HepG2 (cell line): ENCODE results near the gene CRLF1. TPM values are rescaled to one million over a fixed set of nuclear protein-coding genes. Genes with fewer than 3 reads are reported as not detected.
A peak's percentile ranks its signal among the peaks of the same experiment; 100 is the strongest.

ENCODE experiments used
- ATAC-seq: fragments of 200-7000 bp; cut with Tn5 transposase; 3 replicates; pipeline ENCODE4 v1.9.1; 2020; ENCODE audit warnings: mild to moderate bottlenecking, moderate library complexity
- BruUV-seq: library from RNA; stranded (reverse); fragments of 400-500 nt; replicated peaks from 2 replicates; lab custom pipeline; 2021; lab: Mats Ljungman, UMichigan
- CTCF ChIA-PET: fragments of 300-600 bp; formaldehyde crosslinking; extraction: SDS; loops from one replicate; lab custom pipeline; 2021; ENCODE audit warnings: low total read pairs, inconsistent platforms, low intra/inter-chr PET ratio; lab: Yijun Ruan, JAX
- POLR2A ChIA-PET: fragments of 350-600 bp; sonication (Branson Sonifier 250); formaldehyde crosslinking; loops from one replicate; lab custom pipeline; 2020; ENCODE audit warnings: antibody characterized with exemption, inconsistent platforms; lab: Yijun Ruan, JAX
- DNase-seq: peaks from one replicate; pipeline ENCODE4 v3.0.0-alpha.2; 2015; ENCODE audit warnings: low spot score
- FAIRE-seq: peaks from 3 replicates; lab custom pipeline; 2011; peaks lifted over from hg19 to GRCh38; lab: Jason Lieb, UNC
- H2AFZ ChIP-seq: one replicate; pipeline ENCODE4 v1.6.1; 2011; ENCODE audit warnings: low read length, inconsistent platforms
- H3K27ac ChIP-seq: fragments of 300-600 bp; 3 replicates; pipeline ENCODE4 v1.8.0; 2011; ENCODE audit warnings: mixed run types, mild to moderate bottlenecking, mixed read lengths, low read length, inconsistent platforms; ENCODE audit not compliant: insufficient read depth; ENCODE audit errors: extremely low read length
- H3K27me3 ChIP-seq, 2 experiments: fragments of 200-600 bp in 1 of 2; 2 replicates in 1 of 2; 3 replicates in 1 of 2; pipeline versions ENCODE4 v1.6.0 to v1.8.0; 2011; ENCODE audit warnings: low read length in 2 of 2, mild to moderate bottlenecking in 2 of 2, moderate library complexity in 2 of 2, inconsistent platforms in 1 of 2; ENCODE audit not compliant: insufficient read depth in 2 of 2, control insufficient read depth in 1 of 2
- H3K36me3 ChIP-seq, 2 experiments: fragments of 200-600 bp in 1 of 2; replicated peaks in 1 of 2; 2 replicates in 1 of 2; 3 replicates in 1 of 2; pipeline versions ENCODE4 v1.5.1 to v1.8.0; 2011; ENCODE audit warnings: low read length in 2 of 2, inconsistent platforms in 1 of 2; ENCODE audit not compliant: insufficient read depth in 2 of 2, control insufficient read depth in 1 of 2
- H3K4me1 ChIP-seq: 2 replicates; pipeline ENCODE4 v1.5.1; 2012; ENCODE audit warnings: low read length, inconsistent platforms; ENCODE audit not compliant: insufficient read depth
- H3K4me2 ChIP-seq: 2 replicates; pipeline ENCODE4 v1.6.0; 2011; ENCODE audit warnings: low read depth, low read length, inconsistent platforms
- H3K4me3 ChIP-seq, 3 experiments: fragments of 200-600 bp in 1 of 3; sonication (generic), shearing (Covaris generic) in 1 of 3; replicated peaks in 1 of 3; 2 replicates each; pipeline ENCODE4 v1.5.1; 2011 to 2016; ENCODE audit warnings: low read length in 3 of 3, inconsistent platforms in 2 of 3, low read depth in 2 of 3, mild to moderate bottlenecking in 2 of 3, control low read depth in 1 of 3, mixed read lengths in 1 of 3; ENCODE audit not compliant: insufficient read depth in 1 of 3
- H3K79me2 ChIP-seq: one replicate; pipeline ENCODE4 v1.6.1; 2011; ENCODE audit warnings: low read length, inconsistent platforms; ENCODE audit not compliant: insufficient read depth
- H3K9ac ChIP-seq: 2 replicates; pipeline ENCODE4 v1.6.0; 2011; ENCODE audit warnings: mild to moderate bottlenecking, low read depth, low read length, inconsistent platforms; ENCODE audit not compliant: insufficient read depth
- H3K9me3 ChIP-seq: 2 replicates; pipeline ENCODE4 v1.5.1; 2012; ENCODE audit warnings: mild to moderate bottlenecking, low read length
- H4K20me1 ChIP-seq: 2 replicates; pipeline ENCODE4 v1.6.0; 2011; ENCODE audit warnings: inconsistent platforms, mild to moderate bottlenecking, low read length, moderate library complexity; ENCODE audit not compliant: insufficient read depth
- ARNT ChIP-seq: fragments of 450-650 bp; IDR thresholded peaks from 2 replicates; pipeline ENCODE4 v1.6.1; 2017
- ARNT2 ChIP-seq: sonication (generic); formaldehyde crosslinking; IDR thresholded peaks from 2 replicates; pipeline ENCODE4 v1.8.0; 2022; ENCODE audit warnings: mild to moderate bottlenecking, low read depth, missing genetic modification reagents, moderate library complexity
- CTCF ChIP-seq: sonication (generic); formaldehyde crosslinking; IDR thresholded peaks from 2 replicates; pipeline ENCODE4 v1.5.0; 2020; ENCODE audit warnings: mild to moderate bottlenecking, missing genetic modification reagents, moderate library complexity
- ELF3 ChIP-seq: IDR thresholded peaks from 2 replicates; pipeline ENCODE4 v1.6.1; 2016; ENCODE audit warnings: missing genetic modification reagents, missing compliant biosample characterization
- HES4 ChIP-seq: sonication (generic); formaldehyde crosslinking; IDR thresholded peaks from 2 replicates; pipeline ENCODE4 v1.9.0; 2021; ENCODE audit warnings: mild to moderate bottlenecking, missing genetic modification reagents, borderline replicate concordance
- LBX2 ChIP-seq: sonication (generic); formaldehyde crosslinking; IDR thresholded peaks from 2 replicates; pipeline ENCODE4 v1.5.0; 2020; ENCODE audit warnings: missing genetic modification reagents, mild to moderate bottlenecking, borderline replicate concordance
- MXI1 ChIP-seq: IDR thresholded peaks from 3 replicates; pipeline ENCODE4 v1.6.1; 2012; ENCODE audit warnings: low read depth, low read length, inconsistent platforms, borderline replicate concordance
- RELA ChIP-seq: sonication (generic); formaldehyde crosslinking; IDR thresholded peaks from 2 replicates; pipeline ENCODE4 v1.4.0; 2020; ENCODE audit warnings: missing genetic modification reagents
- SP140L ChIP-seq: sonication (generic); formaldehyde crosslinking; IDR thresholded peaks from 2 replicates; pipeline ENCODE4 v1.4.0; 2020; ENCODE audit warnings: missing genetic modification reagents, borderline replicate concordance
- STAG1 ChIP-seq: sonication (generic); formaldehyde crosslinking; IDR thresholded peaks from 2 replicates; pipeline ENCODE4 v1.4.0; 2020; ENCODE audit warnings: missing genetic modification reagents
- TEAD3 ChIP-seq: optimal IDR thresholded peaks from 2 replicates; pipeline ENCODE3; 2016; ENCODE audit warnings: borderline replicate concordance
- ZNF607 ChIP-seq: sonication (generic); formaldehyde crosslinking; IDR thresholded peaks from 2 replicates; pipeline ENCODE4 v1.5.1; 2020; ENCODE audit warnings: missing genetic modification reagents, mild to moderate bottlenecking, borderline replicate concordance
- WGBS: methylation state at CpG from one replicate; pipeline ENCODE4 v1.1.6; 2017; ENCODE audit warnings: low lambda C conversion rate; 5-methylcytosine and 5-hydroxymethylcytosine counted together
- in situ Hi-C: cut with HindIII; loops from 2 replicates; pipeline ENCODE4 v1.10.0; 2017; ENCODE audit warnings: low pct_unique_long_range_greater_than_20kb; ENCODE audit not compliant: extremely low pct_ligation_motif_present
- intact Hi-C: fragments of 100-400 bp; cut with micrococcal nuclease; formaldehyde crosslinking; loops from one replicate; pipeline ENCODE4 v1.10.0; 2022; ENCODE audit not compliant: unreplicated experiment
- polyA plus RNA-seq, 8 experiments: library from polyadenylated mRNA; depleted of rRNA in 3 of 8; stranded (reverse) in 7 of 8; unstranded in 1 of 8; fragments of >200 nt; fragmentation: Illumina TruSeq in 4 of 8; extraction: Trizol in 4 of 8; gene quantifications; 2 replicates each; pipeline versions ENCODE4 v1.2.1 to v1.2.3, GENCODE V29; 2011 to 2016; ENCODE audit warnings: low read depth in 4 of 8, missing spikeins in 1 of 8, mixed read lengths in 1 of 8; ENCODE audit not compliant: insufficient read depth in 1 of 8
- total RNA-seq, 5 experiments: library from RNA; depleted of rRNA; stranded (reverse); fragments of >200 nt; fragmentation: Illumina TruSeq; extraction: Trizol; gene quantifications; 2 replicates each; pipeline ENCODE4 v1.2.3, GENCODE V29; 2016; ENCODE audit warnings: low read depth in 1 of 5

Gene CRLF1
- total and polyA plus RNA-seq, 2 of the 13 experiments (the other 11 are each of a cell fraction or from before 2014, with no cell fraction given), result 217 to 296 TPM

GRCh38 chr19:18644196-18645034 is 37.8 kb upstream of the CRLF1 start:
- no peak for DNase-seq
- TF ChIP-seq STAG1 (CRISPR knock-in tag) (peak; percentile 55), CTCF (CRISPR knock-in tag) (peak; percentile 57), RELA (no peak), ELF3 (peak; percentile 45; the same call in 1 of the 2 replicates)
- TF ChIP-seq, all 625 proteins: peak for 3
- Histone ChIP-seq H2AFZ (no peak overlapping the region), H3K27ac (no peak overlapping the region), H3K4me2 (no peak overlapping the region), H3K27me3 (no peaks in the 10 kb centered on the region), H3K4me1 (peaks cover 10% of the 10 kb centered on the region; the same call in 1 of the 2 replicates), H3K9ac (no peak overlapping the region), H3K79me2 (peaks cover 12% of the 10 kb centered on the region), H3K4me3 (no peak overlapping the region), H4K20me1 (no peaks in the 10 kb centered on the region), H3K36me3 (no peaks in the 10 kb centered on the region; a peak in 1 of 5 replicates), H3K9me3 (no peaks in the 10 kb centered on the region)
- no TSS peak for BruUV-seq
- 80% methylated on average over 15 of the region's 15 CpGs for WGBS
- intact Hi-C loops (no loop called here), in situ Hi-C loops (no loop called here)
- ATAC-seq, result peak; percentile 42; the same call in 1 of the 3 replicates
- POLR2A ChIA-PET, result no interaction called here
- CTCF ChIA-PET, result no interaction called here
- no peak for FAIRE-seq

GRCh38 chr19:18639706-18640243 is 33.2 kb upstream of the CRLF1 start:
- TF ChIP-seq ARNT (no peak), LBX2 (CRISPR knock-in tag) (no peak), HES4 (no peak), SP140L (CRISPR knock-in tag) (no peak), TEAD3 (CRISPR knock-in tag) (no peak), MXI1 (no peak), ZNF607 (CRISPR knock-in tag) (no peak), ARNT2 (CRISPR knock-in tag) (no peak)
- H3K9ac ChIP-seq, result no peak overlapping the region
- no peak overlapping the region for H3K4me2 ChIP-seq
- no peak for DNase-seq
- no peaks in the 10 kb centered on the region for H4K20me1 ChIP-seq
- no peak overlapping the region for H3K27ac ChIP-seq
- CTCF ChIA-PET, result no interaction called here
- H2AFZ ChIP-seq, result no peak overlapping the region
- no peaks in the 10 kb centered on the region for H3K9me3 ChIP-seq
- H3K4me1 ChIP-seq, result peaks cover 34% of the 10 kb centered on the region
- no peak for FAIRE-seq
- no peaks in the 10 kb centered on the region; a peak in 1 of 5 replicates for H3K27me3 ChIP-seq
- H3K36me3 ChIP-seq, result no peaks in the 10 kb centered on the region
- no TSS peak for BruUV-seq
- in situ Hi-C loops (no loop called here), intact Hi-C loops (no loop called here)
- POLR2A ChIA-PET, result no interaction called here
- WGBS, result 90% methylated on average over 8 of the region's 8 CpGs
- peaks cover 15% of the 10 kb centered on the region for H3K79me2 ChIP-seq
- H3K4me3 ChIP-seq, result no peak overlapping the region
- no peak for ATAC-seq
